ENCODE results near the gene ANXA10. TPM values are rescaled to one million over a fixed set of nuclear protein-coding genes. Genes with fewer than 3 reads are reported as not detected.

Gene ANXA10
- total and polyA plus RNA-seq, 12 donors = not detected

DNA sequence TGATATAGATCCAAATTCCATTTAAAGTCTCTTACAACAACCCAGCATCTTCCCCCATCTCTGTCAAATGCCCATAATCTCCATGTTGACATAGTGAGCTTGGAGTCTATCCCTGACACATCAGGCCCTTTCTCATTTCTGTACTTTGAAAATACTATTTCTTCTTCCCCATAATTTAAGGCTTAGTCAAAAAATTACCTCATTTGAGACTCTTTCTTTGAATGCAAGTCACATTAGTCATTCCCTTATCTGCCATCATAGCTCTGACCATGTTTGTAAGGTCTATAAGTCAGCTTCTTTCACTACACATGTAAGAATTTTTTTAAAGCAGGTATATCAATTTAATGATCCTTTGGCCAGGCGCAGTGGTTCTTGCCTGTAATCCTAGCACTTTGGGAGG lies 126.3 kb downstream of the ANXA10 start:
- ATAC-seq (no peak), DNase-seq (no peak)
- Histone ChIP-seq H3K4me1 (peaks cover 0 to 9% (median 0%) of the 10 kb centered on the region in 9 donors), H3K27me3 (no peaks in the 10 kb centered on the region), H3K27ac (no peak overlapping the region), H3K9me3 (peaks cover 0 to 25% (median 0%) of the 10 kb centered on the region in 11 donors), H3K4me3 (no peak overlapping the region), H3K36me3 (peaks cover 0 to 99% (median 46%) of the 10 kb centered on the region in 9 donors)
- intact Hi-C loops (cut with DNase I) = no loop called here
- 97 to 98% methylated on average over 1 of the region's 1 CpG for WGBS, 2 donors
- no peak for TF ChIP-seq CTCF (IDR thresholded peaks at IDR 0.05)

GRCh38 chr4:168220893-168221292 lies 128.6 kb downstream of the ANXA10 start:
- H3K4me1 ChIP-seq = peaks cover 0 to 9% (median 0%) of the 10 kb centered on the region in 9 donors
- H3K27me3 ChIP-seq = no peaks in the 10 kb centered on the region
- no peak for TF ChIP-seq CTCF (IDR thresholded peaks at IDR 0.05)
- H3K9me3 ChIP-seq = peaks cover 0 to 12% (median 0%) of the 10 kb centered on the region in 11 donors
- intact Hi-C loops (cut with DNase I) = no loop called here
- H3K27ac ChIP-seq = no peak overlapping the region
- DNase-seq (no peak), ATAC-seq (no peak)
- H3K4me3 ChIP-seq = no peak overlapping the region
- H3K36me3 ChIP-seq = peaks cover 0 to 100% (median 41%) of the 10 kb centered on the region in 9 donors

DNA sequence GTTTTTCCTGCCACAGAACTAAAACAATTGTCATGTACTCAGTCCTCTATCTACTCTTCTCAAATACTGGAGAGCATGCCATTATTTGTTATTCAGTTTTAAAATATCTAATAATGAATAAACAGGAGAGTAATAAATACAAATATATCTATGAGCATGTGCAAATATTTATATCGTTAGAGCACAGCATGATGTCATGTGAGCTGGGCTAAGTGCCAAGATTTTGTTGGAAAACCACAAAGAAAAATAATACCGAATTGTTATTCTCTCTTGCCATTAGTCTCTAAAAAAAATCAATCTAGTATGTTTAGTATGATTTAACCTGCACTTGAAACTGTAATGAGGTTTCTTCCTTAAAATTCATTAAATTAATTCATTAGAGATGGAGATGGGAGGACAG lies 129.0 kb downstream of the ANXA10 start:
- Histone ChIP-seq H3K9me3 (peaks cover 0 to 12% (median 0%) of the 10 kb centered on the region in 11 donors), H3K4me3 (no peak overlapping the region), H3K27ac (no peak overlapping the region), H3K4me1 (peaks cover 0 to 9% (median 0%) of the 10 kb centered on the region in 9 donors), H3K27me3 (no peaks in the 10 kb centered on the region), H3K36me3 (peaks cover 0 to 100% (median 37%) of the 10 kb centered on the region in 9 donors)
- no peak for TF ChIP-seq CTCF (IDR thresholded peaks at IDR 0.05)
- WGBS, 2 donors = 14 to 21% methylated on average over 2 of the region's 2 CpGs
- DNase-seq (no peak), ATAC-seq (no peak)
- intact Hi-C loops (cut with DNase I) = no loop called here

Other genes starting within 250 kb of the ANXA10 start
- 10 to 100 TPM in 4 of 10 donors, 1 to 10 TPM in 6; 6.3 to 21.5 (median 8.4) TPM for gene DDX60, start 226.2 kb downstream of the ANXA10 start, total RNA-seq
- gene DDX60, start 226.2 kb downstream of the ANXA10 start, polyA plus RNA-seq = 1 to 10 TPM; 2.3 to 4.2 TPM